Measurements from ENCODE around the gene ERBB4. TPM values are rescaled to one million over a fixed set of nuclear protein-coding genes. Genes with fewer than 3 reads are reported as not detected.

ERBB4 gene
- polyA plus RNA-seq, 4 donors = 0.04 to 0.13 TPM; not detected in 2

GRCh38 chr2:211468217-211468616, 1070.4 kb downstream of the ERBB4 start:
- Histone ChIP-seq H3K27me3 (ENCODE audit: control insufficient read depth in 3 of 3, insufficient read depth in 3 of 3, low read length in 3 of 3) (peaks cover 0 to 2% (median 0%) of the 10 kb centered on the region in 3 donors), H3K36me3 (ENCODE audit: control insufficient read depth in 3 of 3, insufficient read depth in 2 of 3, low read depth in 1 of 3, low read length in 3 of 3) (no peaks in the 10 kb centered on the region), H3K4me3 (ENCODE audit: low read depth in 1 of 3, low read length in 3 of 3) (no peak overlapping the region), H3K4me1 (ENCODE audit: control insufficient read depth in 3 of 3, insufficient read depth in 2 of 3, low read depth in 1 of 3, low read length in 2 of 3) (no peaks in the 10 kb centered on the region), H3K9me3 (ENCODE audit: control insufficient read depth in 2 of 2, insufficient read depth in 1 of 2, low read depth in 1 of 2, low read length in 1 of 2) (no peaks in the 10 kb centered on the region), H3K27ac (ENCODE audit: low read depth in 1 of 3, low read length in 2 of 3) (no peak overlapping the region)
- no peak for FAIRE-seq
- DNase-seq = no peak
- 42 to 58% (median 45%) methylated on average over 4 of the region's 4 CpGs for whole genome bisulfite sequencing, 3 donors

- Histone ChIP-seq H3K9me3 (ENCODE audit: control insufficient read depth in 2 of 2, insufficient read depth in 1 of 2, low read depth in 1 of 2, low read length in 1 of 2) (no peaks in the 10 kb centered on the region), H3K27ac (ENCODE audit: low read depth in 1 of 3, low read length in 2 of 3) (no peak overlapping the region), H3K27me3 (ENCODE audit: control insufficient read depth in 3 of 3, insufficient read depth in 3 of 3, low read length in 3 of 3) (no peaks in the 10 kb centered on the region), H3K36me3 (ENCODE audit: control insufficient read depth in 3 of 3, insufficient read depth in 2 of 3, low read depth in 1 of 3, low read length in 3 of 3) (no peaks in the 10 kb centered on the region), H3K4me1 (ENCODE audit: control insufficient read depth in 3 of 3, insufficient read depth in 2 of 3, low read depth in 1 of 3, low read length in 2 of 3) (no peaks in the 10 kb centered on the region), H3K4me3 (ENCODE audit: low read depth in 1 of 3, low read length in 3 of 3) (no peak overlapping the region)
- FAIRE-seq = no peak
- no peak for DNase-seq
- WGBS, 3 donors = 53 to 64% (median 57%) methylated on average over 3 of the region's 3 CpGs
Observed at GRCh38 chr2:211463397-211463796, 1075.2 kb downstream of the ERBB4 start.

- WGBS, 3 donors = 93 to 97% (median 97%) methylated on average over 1 of the region's 1 CpG
- no peak for DNase-seq
- Histone ChIP-seq H3K4me1 (ENCODE audit: control insufficient read depth in 3 of 3, insufficient read depth in 2 of 3, low read depth in 1 of 3, low read length in 2 of 3) (no peaks in the 10 kb centered on the region), H3K27ac (ENCODE audit: low read depth in 1 of 3, low read length in 2 of 3) (no peak overlapping the region), H3K27me3 (ENCODE audit: control insufficient read depth in 3 of 3, insufficient read depth in 3 of 3, low read length in 3 of 3) (no peaks in the 10 kb centered on the region), H3K4me3 (ENCODE audit: low read depth in 1 of 3, low read length in 3 of 3) (no peak overlapping the region), H3K9me3 (ENCODE audit: control insufficient read depth in 2 of 2, insufficient read depth in 1 of 2, low read depth in 1 of 2, low read length in 1 of 2) (no peaks in the 10 kb centered on the region), H3K36me3 (ENCODE audit: control insufficient read depth in 3 of 3, insufficient read depth in 2 of 3, low read depth in 1 of 3, low read length in 3 of 3) (no peaks in the 10 kb centered on the region)
- no peak for FAIRE-seq
Observed at GRCh38 chr2:211458974-211459373, 1079.6 kb downstream of the ERBB4 start.

GRCh38 chr2:211457325-211457724, 1081.3 kb downstream of the ERBB4 start:
- Histone ChIP-seq H3K36me3 (ENCODE audit: control insufficient read depth in 3 of 3, insufficient read depth in 2 of 3, low read depth in 1 of 3, low read length in 3 of 3) (no peaks in the 10 kb centered on the region), H3K4me1 (ENCODE audit: control insufficient read depth in 3 of 3, insufficient read depth in 2 of 3, low read depth in 1 of 3, low read length in 2 of 3) (no peaks in the 10 kb centered on the region), H3K27me3 (ENCODE audit: control insufficient read depth in 3 of 3, insufficient read depth in 3 of 3, low read length in 3 of 3) (no peaks in the 10 kb centered on the region), H3K27ac (ENCODE audit: low read depth in 1 of 3, low read length in 2 of 3) (no peak overlapping the region), H3K9me3 (ENCODE audit: control insufficient read depth in 2 of 2, insufficient read depth in 1 of 2, low read depth in 1 of 2, low read length in 1 of 2) (no peaks in the 10 kb centered on the region), H3K4me3 (ENCODE audit: low read depth in 1 of 3, low read length in 3 of 3) (no peak overlapping the region)
- DNase-seq = no peak
- WGBS, 3 donors = 33 to 44% (median 38%) methylated on average over 2 of the region's 2 CpGs
- FAIRE-seq = no peak

GRCh38 chr2:211455216-211455841, 1083.3 kb downstream of the ERBB4 start:
- Histone ChIP-seq H3K4me3 (ENCODE audit: low read depth in 1 of 3, low read length in 3 of 3) (no peak overlapping the region), H3K27ac (ENCODE audit: low read depth in 1 of 3, low read length in 2 of 3) (no peak overlapping the region), H3K9me3 (ENCODE audit: control insufficient read depth in 2 of 2, insufficient read depth in 1 of 2, low read depth in 1 of 2, low read length in 1 of 2) (no peaks in the 10 kb centered on the region), H3K4me1 (ENCODE audit: control insufficient read depth in 3 of 3, insufficient read depth in 2 of 3, low read depth in 1 of 3, low read length in 2 of 3) (no peaks in the 10 kb centered on the region), H3K36me3 (ENCODE audit: control insufficient read depth in 3 of 3, insufficient read depth in 2 of 3, low read depth in 1 of 3, low read length in 3 of 3) (no peaks in the 10 kb centered on the region), H3K27me3 (ENCODE audit: control insufficient read depth in 3 of 3, insufficient read depth in 3 of 3, low read length in 3 of 3) (no peaks in the 10 kb centered on the region)
- peak; percentile 35 to 43 for DNase-seq
- WGBS, 3 donors = 14 to 66% (median 41%) methylated on average over 1 of the region's 1 CpG
- no peak for FAIRE-seq

- WGBS, 3 donors = 18 to 39% (median 33%) methylated on average over 6 of the region's 6 CpGs
- Histone ChIP-seq H3K9me3 (ENCODE audit: control insufficient read depth in 2 of 2, insufficient read depth in 1 of 2, low read depth in 1 of 2, low read length in 1 of 2) (no peaks in the 10 kb centered on the region), H3K27me3 (ENCODE audit: control insufficient read depth in 3 of 3, insufficient read depth in 3 of 3, low read length in 3 of 3) (no peaks in the 10 kb centered on the region), H3K4me3 (ENCODE audit: low read depth in 1 of 3, low read length in 3 of 3) (no peak overlapping the region), H3K36me3 (ENCODE audit: control insufficient read depth in 3 of 3, insufficient read depth in 2 of 3, low read depth in 1 of 3, low read length in 3 of 3) (no peaks in the 10 kb centered on the region), H3K27ac (ENCODE audit: low read depth in 1 of 3, low read length in 2 of 3) (no peak overlapping the region), H3K4me1 (ENCODE audit: control insufficient read depth in 3 of 3, insufficient read depth in 2 of 3, low read depth in 1 of 3, low read length in 2 of 3) (no peaks in the 10 kb centered on the region)
- no peak for DNase-seq
- no peak for FAIRE-seq
Observed at GRCh38 chr2:211454679-211455078, 1083.9 kb downstream of the ERBB4 start.

- no peak overlapping the region for H3K27ac ChIP-seq (ENCODE audit: low read depth in 1 of 3, low read length in 2 of 3)
- H3K4me1 ChIP-seq (ENCODE audit: control insufficient read depth in 3 of 3, insufficient read depth in 2 of 3, low read depth in 1 of 3, low read length in 2 of 3) = no peaks in the 10 kb centered on the region
- no peaks in the 10 kb centered on the region for H3K9me3 ChIP-seq (ENCODE audit: control insufficient read depth in 2 of 2, insufficient read depth in 1 of 2, low read depth in 1 of 2, low read length in 1 of 2)
- no peak overlapping the region for H3K4me3 ChIP-seq (ENCODE audit: low read depth in 1 of 3, low read length in 3 of 3)
- H3K36me3 ChIP-seq (ENCODE audit: control insufficient read depth in 3 of 3, insufficient read depth in 2 of 3, low read depth in 1 of 3, low read length in 3 of 3) = no peaks in the 10 kb centered on the region
- DNase-seq = no peak
- no peak for FAIRE-seq
- 36 to 43% (median 43%) methylated on average over 6 of the region's 6 CpGs for WGBS, 3 donors
- H3K27me3 ChIP-seq (ENCODE audit: control insufficient read depth in 3 of 3, insufficient read depth in 3 of 3, low read length in 3 of 3) = no peaks in the 10 kb centered on the region
Observed at GRCh38 chr2:211453311-211453887, 1085.2 kb downstream of the ERBB4 start.

- WGBS, 3 donors = 59 to 77% (median 69%) methylated on average over 2 of the region's 2 CpGs
- Histone ChIP-seq H3K36me3 (ENCODE audit: control insufficient read depth in 3 of 3, insufficient read depth in 2 of 3, low read depth in 1 of 3, low read length in 3 of 3) (no peaks in the 10 kb centered on the region), H3K27ac (ENCODE audit: low read depth in 1 of 3, low read length in 2 of 3) (no peak overlapping the region), H3K4me1 (ENCODE audit: control insufficient read depth in 3 of 3, insufficient read depth in 2 of 3, low read depth in 1 of 3, low read length in 2 of 3) (no peaks in the 10 kb centered on the region), H3K4me3 (ENCODE audit: low read depth in 1 of 3, low read length in 3 of 3) (no peak overlapping the region), H3K9me3 (ENCODE audit: control insufficient read depth in 2 of 2, insufficient read depth in 1 of 2, low read depth in 1 of 2, low read length in 1 of 2) (no peaks in the 10 kb centered on the region), H3K27me3 (ENCODE audit: control insufficient read depth in 3 of 3, insufficient read depth in 3 of 3, low read length in 3 of 3) (no peaks in the 10 kb centered on the region)
- FAIRE-seq = no peak
- no peak for DNase-seq
Observed at GRCh38 chr2:211451642-211452041, 1087.0 kb downstream of the ERBB4 start.

- FAIRE-seq = no peak
Observed at GRCh38 chr2:211449819-211450218, 1088.8 kb downstream of the ERBB4 start.

More at GRCh38 chr2:211449819-211450218, 1088.8 kb downstream of the ERBB4 start:
- no peaks in the 10 kb centered on the region for H3K36me3 ChIP-seq (ENCODE audit: control insufficient read depth in 3 of 3, insufficient read depth in 2 of 3, low read depth in 1 of 3, low read length in 3 of 3)
- H3K4me3 ChIP-seq (ENCODE audit: low read depth in 1 of 3, low read length in 3 of 3) = no peak overlapping the region
- H3K27ac ChIP-seq (ENCODE audit: low read depth in 1 of 3, low read length in 2 of 3) = no peak overlapping the region
- no peaks in the 10 kb centered on the region for H3K9me3 ChIP-seq (ENCODE audit: control insufficient read depth in 2 of 2, insufficient read depth in 1 of 2, low read depth in 1 of 2, low read length in 1 of 2)
- WGBS, 3 donors = 85 to 92% (median 85%) methylated on average over 1 of the region's 1 CpG
- DNase-seq = no peak
- H3K4me1 ChIP-seq (ENCODE audit: control insufficient read depth in 3 of 3, insufficient read depth in 2 of 3, low read depth in 1 of 3, low read length in 2 of 3) = no peaks in the 10 kb centered on the region
- H3K27me3 ChIP-seq (ENCODE audit: control insufficient read depth in 3 of 3, insufficient read depth in 3 of 3, low read length in 3 of 3) = no peaks in the 10 kb centered on the region
